CD4-positive, alpha-beta T cell (primary cell): Measurements from ENCODE around the gene NLGN1. TPM values are rescaled to one million over a fixed set of nuclear protein-coding genes. Genes with fewer than 3 reads are reported as not detected.

Experiments
- ATAC-seq: fragments of 200-7000 bp; cut with Tn5 transposase; one replicate; pipeline ENCODE4 v1.10.0; 2022; ENCODE audit warnings: mild to moderate bottlenecking; ENCODE audit not compliant: poor library complexity
- CTCF ChIA-PET: fragments of 350-600 bp; sonication (Branson Sonifier 250); formaldehyde crosslinking; loops from one replicate; lab custom pipeline; 2021; ENCODE audit warnings: antibody characterized with exemption, inconsistent platforms; lab: Charles Lee
- POLR2A ChIA-PET: fragments of 350-600 bp; sonication (Branson Sonifier 250); formaldehyde crosslinking; loops from one replicate; lab custom pipeline; 2021; ENCODE audit warnings: antibody characterized with exemption, inconsistent platforms; lab: Charles Lee
- DNase-seq, 14 experiments: peaks; one replicate each; pipeline ENCODE4 v3.0.0-alpha.2; 2013 to 2020; ENCODE audit warnings: mixed read lengths in 2 of 14
- H3K27ac ChIP-seq, 2 donors: one replicate each; pipeline versions ENCODE4 v1.5.1 to v1.7.0; 2013; ENCODE audit warnings: low read length in 2 of 2, low read depth in 1 of 2, mild to moderate bottlenecking in 1 of 2
- H3K27me3 ChIP-seq, 2 experiments: 1 replicate in 1 of 2; 2 replicates in 1 of 2; pipeline versions ENCODE4 v1.6.1 to v1.7.0; 2013; ENCODE audit warnings: low read length in 2 of 2, control low read depth in 1 of 2, mild to moderate bottlenecking in 1 of 2, moderate library complexity in 1 of 2; ENCODE audit not compliant: insufficient read depth in 2 of 2, control insufficient read depth in 1 of 2
- H3K36me3 ChIP-seq: one replicate; pipeline ENCODE4 v1.6.1; 2013; ENCODE audit warnings: low read length, control low read depth; ENCODE audit not compliant: insufficient read depth
- H3K4me1 ChIP-seq: one replicate; pipeline ENCODE4 v1.6.1; 2013; ENCODE audit warnings: low read length, control low read depth; ENCODE audit not compliant: insufficient read depth
- H3K4me3 ChIP-seq: one replicate; pipeline ENCODE4 v1.5.1; 2013; ENCODE audit warnings: mild to moderate bottlenecking, low read length, moderate library complexity
- H3K9me3 ChIP-seq, 2 experiments: 1 replicate in 1 of 2; 2 replicates in 1 of 2; pipeline versions ENCODE4 v1.6.1 to v1.7.0; 2013; ENCODE audit warnings: low read length in 2 of 2, mild to moderate bottlenecking in 2 of 2, control low read depth in 1 of 2, moderate library complexity in 1 of 2; ENCODE audit not compliant: control insufficient read depth in 1 of 2, insufficient read depth in 1 of 2
- H3K27ac Mint-ChIP-seq: one replicate; pipeline ENCODE4 v1.8.0; 2020; ENCODE audit warnings: mixed read lengths
- H3K27me3 Mint-ChIP-seq: one replicate; pipeline ENCODE4 v1.8.0; 2021; ENCODE audit warnings: mixed read lengths
- H3K36me3 Mint-ChIP-seq: one replicate; pipeline ENCODE4 v1.8.0; 2021; ENCODE audit warnings: low read depth, mixed read lengths
- H3K4me1 Mint-ChIP-seq: one replicate; pipeline ENCODE4 v1.8.0; 2021; ENCODE audit warnings: low read depth, mixed read lengths
- H3K4me3 Mint-ChIP-seq: one replicate; pipeline ENCODE4 v1.8.0; 2020; ENCODE audit warnings: mild to moderate bottlenecking, mixed read lengths
- H3K9me3 Mint-ChIP-seq: one replicate; pipeline ENCODE4 v1.8.0; 2020; ENCODE audit warnings: mixed read lengths
- intact Hi-C, 2 experiments: fragments of 100-400 bp; cut with DNase I in 1 of 2; cut with micrococcal nuclease in 1 of 2; formaldehyde crosslinking; loops; one replicate each; pipeline versions ENCODE4 v1.15.1 to v1.9.0; 2023 to 2025; cut with DNase I, micrococcal nuclease
- total RNA-seq, 174 experiments: library from RNA in 2 of 174; stranded (reverse) in 2 of 174; gene quantifications; one replicate each; pipeline ENCODE4 v1.2.3 and lab custom pipeline; 2021 to 2026
- TF ChIP-seq, protein P1 (sequence below): fragments of 200-600 bp; IDR thresholded peaks from one replicate; pipeline ENCODE4 v1.8.0; 2022; ENCODE audit warnings: antibody characterized with exemption, mild to moderate bottlenecking

The NLGN1 gene
- total RNA-seq, 2 experiments from 2014 or later = not detected

DNA sequence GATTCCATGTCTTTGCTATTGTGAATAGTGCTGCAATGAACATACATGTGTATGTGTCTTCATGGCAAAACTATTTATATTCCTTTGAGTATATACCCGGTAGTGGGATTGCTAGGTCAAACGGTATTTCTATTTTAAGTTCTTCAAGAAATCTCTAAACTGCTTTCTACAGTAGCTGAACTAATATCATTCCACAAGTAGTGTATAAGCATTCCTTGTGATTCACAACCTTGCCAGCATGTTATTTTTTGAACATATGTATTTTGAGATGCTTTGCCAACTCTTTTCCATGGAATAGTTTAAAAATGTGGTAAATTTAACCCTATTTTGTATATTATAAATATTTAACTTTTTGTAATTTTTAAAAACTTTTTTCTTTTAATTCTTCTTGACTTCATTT is 868.9 kb downstream of the NLGN1 start:
- ATAC-seq = no peak
- DNase-seq = no peak
- Histone ChIP-seq H3K4me1 (no peaks in the 10 kb centered on the region), H3K9me3 (no peaks in the 10 kb centered on the region), H3K36me3 (no peaks in the 10 kb centered on the region), H3K4me3 (no peak overlapping the region), H3K27me3 (no peaks in the 10 kb centered on the region), H3K27ac (no peak overlapping the region)
- Mint-ChIP-seq H3K36me3 (no peaks in the 10 kb centered on the region), H3K27ac (no peak overlapping the region), H3K4me3 (no peak overlapping the region), H3K4me1 (no peaks in the 10 kb centered on the region), H3K27me3 (no peaks in the 10 kb centered on the region), H3K9me3 (no peaks in the 10 kb centered on the region)
- POLR2A ChIA-PET = no interaction called here
- intact Hi-C loops = no loop called here
- CTCF ChIA-PET = no interaction called here
- TF ChIP-seq, protein P1, sequence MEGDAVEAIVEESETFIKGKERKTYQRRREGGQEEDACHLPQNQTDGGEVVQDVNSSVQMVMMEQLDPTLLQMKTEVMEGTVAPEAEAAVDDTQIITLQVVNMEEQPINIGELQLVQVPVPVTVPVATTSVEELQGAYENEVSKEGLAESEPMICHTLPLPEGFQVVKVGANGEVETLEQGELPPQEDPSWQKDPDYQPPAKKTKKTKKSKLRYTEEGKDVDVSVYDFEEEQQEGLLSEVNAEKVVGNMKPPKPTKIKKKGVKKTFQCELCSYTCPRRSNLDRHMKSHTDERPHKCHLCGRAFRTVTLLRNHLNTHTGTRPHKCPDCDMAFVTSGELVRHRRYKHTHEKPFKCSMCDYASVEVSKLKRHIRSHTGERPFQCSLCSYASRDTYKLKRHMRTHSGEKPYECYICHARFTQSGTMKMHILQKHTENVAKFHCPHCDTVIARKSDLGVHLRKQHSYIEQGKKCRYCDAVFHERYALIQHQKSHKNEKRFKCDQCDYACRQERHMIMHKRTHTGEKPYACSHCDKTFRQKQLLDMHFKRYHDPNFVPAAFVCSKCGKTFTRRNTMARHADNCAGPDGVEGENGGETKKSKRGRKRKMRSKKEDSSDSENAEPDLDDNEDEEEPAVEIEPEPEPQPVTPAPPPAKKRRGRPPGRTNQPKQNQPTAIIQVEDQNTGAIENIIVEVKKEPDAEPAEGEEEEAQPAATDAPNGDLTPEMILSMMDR = no peak

DNA sequence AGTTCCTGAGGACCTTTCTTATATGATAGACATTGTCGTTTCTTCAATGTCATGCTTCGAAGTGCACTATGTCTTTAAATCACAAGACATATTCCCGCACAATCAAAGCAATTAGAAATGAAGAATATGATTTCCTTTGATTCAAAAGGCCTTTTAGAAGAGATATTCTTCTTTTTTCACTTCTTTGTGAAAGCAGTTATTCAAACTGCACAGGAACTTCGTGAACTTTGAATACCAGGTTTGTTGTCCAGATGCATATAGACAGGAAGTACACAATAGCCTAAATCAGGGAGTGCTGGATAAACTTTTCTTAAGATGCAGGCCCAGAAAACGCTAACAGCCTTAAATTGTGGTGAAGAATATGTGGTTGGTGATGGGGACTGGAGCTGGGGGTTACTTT is 870.5 kb downstream of the NLGN1 start:
- no peaks in the 10 kb centered on the region for H3K27me3 ChIP-seq
- Mint-ChIP-seq H3K27me3 (no peaks in the 10 kb centered on the region), H3K4me1 (no peaks in the 10 kb centered on the region), H3K9me3 (no peaks in the 10 kb centered on the region), H3K27ac (no peak overlapping the region), H3K36me3 (no peaks in the 10 kb centered on the region), H3K4me3 (no peak overlapping the region)
- CTCF ChIA-PET = no interaction called here
- no peak overlapping the region for H3K27ac ChIP-seq
- TF ChIP-seq, protein P1 = no peak
- no peaks in the 10 kb centered on the region for H3K4me1 ChIP-seq
- intact Hi-C loops = no loop called here
- H3K9me3 ChIP-seq = no peaks in the 10 kb centered on the region
- POLR2A ChIA-PET = no interaction called here
- no peaks in the 10 kb centered on the region for H3K36me3 ChIP-seq
- no peak overlapping the region for H3K4me3 ChIP-seq
- DNase-seq = no peak
- no peak for ATAC-seq

DNA sequence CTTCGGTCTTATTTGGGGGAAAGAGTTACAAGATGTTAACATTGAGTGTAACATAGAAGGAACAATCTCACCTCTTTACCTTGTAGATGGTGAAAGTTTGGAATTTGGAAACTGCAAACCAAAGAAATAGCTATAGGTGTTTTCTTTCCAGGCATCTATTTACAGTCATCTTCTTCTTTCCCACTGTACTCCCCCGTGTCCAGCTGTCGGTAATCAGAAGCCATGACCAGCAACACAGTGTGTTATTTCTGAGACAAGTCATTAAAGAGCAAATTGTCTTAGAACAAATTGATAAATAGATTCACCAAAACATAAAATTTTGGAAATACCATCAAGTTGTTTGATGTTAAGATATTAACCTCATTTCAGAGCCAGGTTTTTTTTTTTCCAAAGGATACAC is 871.0 kb downstream of the NLGN1 start:
- CTCF ChIA-PET = no interaction called here
- POLR2A ChIA-PET = no interaction called here
- Mint-ChIP-seq H3K27me3 (no peaks in the 10 kb centered on the region), H3K4me3 (no peak overlapping the region), H3K36me3 (no peaks in the 10 kb centered on the region), H3K27ac (no peak overlapping the region), H3K4me1 (no peaks in the 10 kb centered on the region), H3K9me3 (no peaks in the 10 kb centered on the region)
- intact Hi-C loops = no loop called here
- no peak overlapping the region for H3K4me3 ChIP-seq
- DNase-seq (no peak), ATAC-seq (no peak)
- TF ChIP-seq, protein P1 = no peak
- H3K4me1 ChIP-seq = no peaks in the 10 kb centered on the region
- no peaks in the 10 kb centered on the region for H3K9me3 ChIP-seq
- H3K36me3 ChIP-seq = no peaks in the 10 kb centered on the region
- no peak overlapping the region for H3K27ac ChIP-seq
- H3K27me3 ChIP-seq = no peaks in the 10 kb centered on the region
